Gastroesophageal sphincter (tissue), 4 donors: Measurements from ENCODE around the gene ARHGAP9. TPM values are rescaled to one million over a fixed set of nuclear protein-coding genes. Genes with fewer than 3 reads are reported as not detected.

Experiments
- ATAC-seq: fragments of 150-250 bp; one replicate; pipeline ENCODE4 v1.9.1; 2016; ENCODE audit warnings: mild to moderate bottlenecking, moderate library complexity
- H3K27ac ChIP-seq, 4 donors: fragments of 200-600 bp; sonication (generic) in 3 of 4; 1 replicate in 3 of 4; 2 replicates in 1 of 4; pipeline ENCODE4 v1.5.1; 2016 to 2019
- H3K27me3 ChIP-seq: fragments of 200-600 bp; sonication (generic); one replicate; pipeline ENCODE4 v1.5.1; 2019
- H3K36me3 ChIP-seq, 2 donors: fragments of 200-600 bp; sonication (generic); one replicate each; pipeline ENCODE4 v1.5.1; 2019; ENCODE audit warnings: control low read depth in 1 of 2
- H3K4me1 ChIP-seq, 3 donors: fragments of 200-600 bp; sonication (generic); 1 replicate in 2 of 3; 2 replicates in 1 of 3; pipeline ENCODE4 v1.5.1; 2016 to 2019; ENCODE audit warnings: control low read depth in 2 of 3
- H3K4me3 ChIP-seq, 2 donors: fragments of 200-600 bp; sonication (generic); one replicate each; pipeline ENCODE4 v1.5.1; 2019; ENCODE audit warnings: mild to moderate bottlenecking in 1 of 2, moderate library complexity in 1 of 2
- H3K9me3 ChIP-seq, 3 donors: fragments of 200-600 bp; sonication (generic); one replicate each; pipeline ENCODE4 v1.5.1; 2017 to 2019; ENCODE audit warnings: control low read depth in 2 of 3
- EP300 ChIP-seq: sonication (generic); formaldehyde crosslinking; IDR thresholded peaks from one replicate; pipeline ENCODE4 v1.6.1; 2017; ENCODE audit warnings: antibody characterized with exemption, mild to moderate bottlenecking
- POLR2A ChIP-seq, 2 donors: fragments of 450-650 bp; IDR thresholded peaks; one replicate each; pipeline ENCODE4 v1.6.1; 2017; ENCODE audit warnings: antibody characterized with exemption in 2 of 2, mild to moderate bottlenecking in 2 of 2, moderate library complexity in 1 of 2
- POLR2AphosphoS5 ChIP-seq: sonication (generic); formaldehyde crosslinking; IDR thresholded peaks from one replicate; pipeline ENCODE4 v1.6.1; 2017; ENCODE audit warnings: antibody characterized with exemption
- WGBS, 2 donors: methylation state at CpG; one replicate each; pipeline ENCODE4 v1.1.5; 2018; ENCODE audit warnings: low coverage in 1 of 2; 5-methylcytosine and 5-hydroxymethylcytosine counted together
- total RNA-seq, 4 donors: library from RNA; depleted of rRNA; stranded (reverse); fragments of >200 nt; gene quantifications; one replicate each; pipeline ENCODE4 v1.1.0, GENCODE V29; 2016
- TF ChIP-seq, protein P1 (sequence below), 4 experiments: fragments of 200-600 bp in 2 of 4; fragments of 450-650 bp in 2 of 4; sonication (generic) in 1 of 4; IDR thresholded peaks; one replicate each; pipeline ENCODE4 v1.5.1; 2017 to 2019; ENCODE audit warnings: antibody characterized with exemption in 4 of 4, mild to moderate bottlenecking in 2 of 4, moderate library complexity in 2 of 4

ARHGAP9 gene
- total RNA-seq, 4 donors from 2014 or later, result 5.6 to 13.1 (median 8.9) TPM

DNA sequence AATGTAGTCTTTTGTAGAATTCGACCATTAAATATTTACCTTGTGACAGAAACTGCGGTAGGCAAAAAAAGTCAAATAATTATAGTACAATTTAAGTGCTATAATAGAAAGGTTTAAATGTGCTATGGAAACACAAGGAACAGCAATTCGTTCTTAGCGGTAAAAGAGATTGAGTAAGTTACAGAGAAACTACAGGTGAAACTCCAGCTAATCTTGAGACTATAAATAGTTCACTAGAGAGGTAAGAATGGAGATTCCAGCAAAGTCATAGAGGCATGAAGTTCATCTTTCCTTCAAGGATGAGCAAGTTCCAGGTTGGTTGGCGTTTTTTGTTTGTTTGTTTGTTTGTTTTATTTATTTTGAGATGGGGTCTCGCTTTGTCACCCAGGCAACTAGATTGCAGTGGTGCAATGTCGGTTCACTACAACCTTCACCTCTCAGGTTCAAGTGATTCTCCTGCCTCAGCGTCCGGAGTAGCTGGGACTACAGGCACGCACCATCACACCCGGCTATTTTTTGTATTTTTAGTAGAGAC lies 47.9 kb downstream of the ARHGAP9 start:
- Histone ChIP-seq H3K9me3 (no peaks in the 10 kb centered on the region), H3K36me3 (no peaks in the 10 kb centered on the region), H3K4me1 (peaks cover 0 to 21% (median 5%) of the 10 kb centered on the region in 3 donors), H3K4me3 (peak overlapping the region in 1 of 2 donors; percentile 87), H3K27ac (peak overlapping the region; percentile 90 to 98 (median 98)), H3K27me3 (no peaks in the 10 kb centered on the region)
- TF ChIP-seq, protein P1, sequence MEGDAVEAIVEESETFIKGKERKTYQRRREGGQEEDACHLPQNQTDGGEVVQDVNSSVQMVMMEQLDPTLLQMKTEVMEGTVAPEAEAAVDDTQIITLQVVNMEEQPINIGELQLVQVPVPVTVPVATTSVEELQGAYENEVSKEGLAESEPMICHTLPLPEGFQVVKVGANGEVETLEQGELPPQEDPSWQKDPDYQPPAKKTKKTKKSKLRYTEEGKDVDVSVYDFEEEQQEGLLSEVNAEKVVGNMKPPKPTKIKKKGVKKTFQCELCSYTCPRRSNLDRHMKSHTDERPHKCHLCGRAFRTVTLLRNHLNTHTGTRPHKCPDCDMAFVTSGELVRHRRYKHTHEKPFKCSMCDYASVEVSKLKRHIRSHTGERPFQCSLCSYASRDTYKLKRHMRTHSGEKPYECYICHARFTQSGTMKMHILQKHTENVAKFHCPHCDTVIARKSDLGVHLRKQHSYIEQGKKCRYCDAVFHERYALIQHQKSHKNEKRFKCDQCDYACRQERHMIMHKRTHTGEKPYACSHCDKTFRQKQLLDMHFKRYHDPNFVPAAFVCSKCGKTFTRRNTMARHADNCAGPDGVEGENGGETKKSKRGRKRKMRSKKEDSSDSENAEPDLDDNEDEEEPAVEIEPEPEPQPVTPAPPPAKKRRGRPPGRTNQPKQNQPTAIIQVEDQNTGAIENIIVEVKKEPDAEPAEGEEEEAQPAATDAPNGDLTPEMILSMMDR (IDR thresholded peaks at IDR 0.05), result no peak
- TF ChIP-seq EP300 (no peak), POLR2A (IDR thresholded peaks at IDR 0.05) (no peak), POLR2AphosphoS5 (no peak)
- 75 to 82% methylated on average over 6 to 8 of the region's 11 CpGs for WGBS, 2 donors
- no peak for ATAC-seq

DNA sequence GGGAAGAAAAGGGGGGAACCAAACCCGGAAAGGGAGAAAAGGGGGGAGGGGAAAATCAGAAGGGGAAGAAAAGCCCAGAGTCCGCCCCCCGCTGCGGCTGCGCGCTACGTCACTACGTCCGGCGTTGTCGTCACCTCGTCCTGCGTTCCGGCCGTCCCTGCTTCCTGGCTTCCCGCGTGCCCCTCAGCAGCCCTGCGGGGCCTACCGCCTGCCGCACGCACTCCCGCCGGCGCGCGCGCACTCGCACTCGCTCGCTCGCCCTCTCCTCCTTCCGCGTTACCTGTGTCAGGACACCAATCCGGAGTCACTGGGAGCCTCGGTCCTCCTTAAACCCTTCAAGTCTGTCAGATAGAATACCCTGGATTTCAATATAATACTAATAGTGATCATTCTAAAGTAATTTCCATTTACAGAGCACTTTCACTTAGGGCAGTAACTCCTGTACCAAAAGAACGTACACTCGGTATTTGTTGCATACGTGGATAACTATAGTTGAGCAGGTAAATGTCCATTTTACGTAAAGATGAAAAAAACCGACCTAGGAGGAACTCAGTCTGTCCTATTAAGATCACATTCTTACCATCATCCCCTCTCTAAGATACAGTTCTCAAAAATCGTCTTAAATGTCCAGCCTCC lies 48.6 kb downstream of the ARHGAP9 start, which contains the start of gene R3HDM2:
Gene R3HDM2, minus strand, starts transcription at position 113 of the 636 bp plus-strand sequence. CDS start 120,615 bp downstream, outside the sequence.
- Histone ChIP-seq H3K36me3 (no peaks in the 10 kb centered on the region), H3K27ac (peak within 1 kb of the TSS; percentile 90 to 98 (median 98)), H3K4me1 (peaks cover 0 to 21% (median 5%) of the 10 kb centered on the region in 3 donors), H3K4me3 (peak within 1 kb of the TSS; percentile 84 to 87), H3K9me3 (no peaks in the 10 kb centered on the region), H3K27me3 (no peaks in the 10 kb centered on the region)
- ATAC-seq, result peak; percentile 99
- TF ChIP-seq EP300 (no peak), POLR2AphosphoS5 (peak; percentile 97), POLR2A (IDR thresholded peaks at IDR 0.05) (peak; percentile 88 to 92)
- TF ChIP-seq, protein P1 (IDR thresholded peaks at IDR 0.05), result peak in 1 of 4 experiments; percentile 3
- 4 to 6% methylated on average over 11 to 15 of the region's 41 CpGs for WGBS, 2 donors

DNA sequence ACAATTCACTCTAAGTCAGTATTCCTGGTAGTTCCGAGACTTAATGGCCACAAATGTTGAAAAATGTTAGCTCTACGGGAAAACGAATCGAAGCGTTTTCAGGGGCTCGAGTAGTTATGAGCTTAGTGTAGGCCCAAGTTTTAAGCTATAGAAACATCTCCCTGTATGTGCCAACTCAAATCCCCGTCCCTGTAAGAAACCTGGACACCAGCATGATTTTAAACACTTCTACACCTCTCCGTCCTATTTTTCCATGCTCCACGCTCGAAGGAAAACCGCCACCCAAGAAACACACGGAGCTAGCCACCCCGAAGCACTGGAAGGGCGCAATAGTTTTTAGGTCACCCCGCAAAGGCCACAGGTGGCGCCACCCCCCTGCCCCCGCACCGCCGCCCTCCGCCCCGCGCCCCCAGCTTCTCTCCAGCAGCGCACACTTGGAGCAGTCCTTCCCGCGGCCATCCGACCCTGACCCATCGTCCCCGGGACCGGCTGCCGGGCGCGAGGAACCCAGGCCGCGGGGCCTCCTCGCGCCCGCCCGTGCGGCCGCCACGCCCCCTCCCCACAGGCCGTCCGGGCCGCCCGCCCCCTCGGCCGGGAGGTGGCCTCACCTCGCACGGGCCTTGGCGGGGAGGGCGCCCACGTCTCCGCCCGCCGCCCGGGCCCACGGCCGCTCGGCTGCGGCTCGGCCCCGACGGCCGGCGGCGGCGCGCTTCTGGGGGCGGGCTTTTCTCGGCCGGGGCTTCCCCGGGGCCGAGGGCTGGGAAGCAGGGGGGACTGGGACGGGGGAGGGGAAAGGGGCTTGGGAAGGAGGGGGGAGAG lies 49.3 kb downstream of the ARHGAP9 start:
- 0% methylated on average over 7 to 13 of the region's 74 CpGs for WGBS, 2 donors
- Histone ChIP-seq H3K4me3 (peak overlapping the region; percentile 84 to 87), H3K36me3 (peaks cover 0 to 7% of the 10 kb centered on the region in 2 donors), H3K9me3 (no peaks in the 10 kb centered on the region), H3K27me3 (no peaks in the 10 kb centered on the region), H3K27ac (peak overlapping the region; percentile 90 to 98 (median 98)), H3K4me1 (peaks cover 0 to 21% (median 5%) of the 10 kb centered on the region in 3 donors)
- ATAC-seq, result peak; percentile 83
- TF ChIP-seq EP300, result no peak
- TF ChIP-seq, protein P1 (IDR thresholded peaks at IDR 0.05), result peak in 1 of 4 experiments; percentile 40

DNA sequence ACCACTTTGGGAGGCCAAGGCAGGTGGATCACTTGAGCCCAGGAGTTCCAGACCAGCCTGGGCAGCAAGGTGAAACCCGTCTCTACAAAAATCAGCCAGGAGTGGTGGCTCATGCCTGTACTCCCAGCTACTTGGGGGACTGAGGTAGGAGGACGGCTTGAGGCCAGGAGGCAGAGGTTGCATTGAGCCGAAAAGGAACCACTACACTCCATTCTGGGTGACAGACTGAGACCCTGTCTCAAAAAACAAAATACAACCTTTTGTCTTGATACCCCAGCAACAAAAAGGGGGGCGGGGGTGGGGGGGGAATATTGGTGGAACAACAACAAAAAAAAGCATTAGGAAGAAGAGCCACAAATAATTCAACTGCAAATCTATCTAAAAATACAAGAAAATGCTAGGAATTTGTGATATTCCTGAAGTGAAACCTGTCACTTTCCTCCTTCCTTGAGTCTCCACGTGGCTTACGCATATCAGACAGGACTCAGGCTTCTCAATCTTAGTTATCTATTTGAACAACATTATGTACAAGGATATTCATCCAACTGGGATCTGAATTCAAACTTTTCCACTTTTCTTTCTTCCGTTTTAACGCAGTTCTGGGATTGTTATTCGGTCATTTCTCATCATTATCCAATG lies 50.1 kb downstream of the ARHGAP9 start:
- peaks cover 0 to 21% (median 5%) of the 10 kb centered on the region in 3 donors for H3K4me1 ChIP-seq
- peak overlapping the region; percentile 84 to 87 for H3K4me3 ChIP-seq
- peaks cover 0 to 9% of the 10 kb centered on the region in 2 donors for H3K36me3 ChIP-seq
- WGBS, 2 donors, result 6 to 14% methylated on average over 5 to 6 of the region's 9 CpGs
- no peaks in the 10 kb centered on the region for H3K9me3 ChIP-seq
- TF ChIP-seq, protein P1 (IDR thresholded peaks at IDR 0.05), result no peak
- ATAC-seq, result no peak
- peak overlapping the region; percentile 90 to 98 (median 98) for H3K27ac ChIP-seq
- no peaks in the 10 kb centered on the region for H3K27me3 ChIP-seq
